PC-9 (cell line): ENCODE measurements around the gene TRIM6.

Experiments used
- CTCF ChIP-seq: fragments of 200-600 bp; sonication (generic); conservative IDR thresholded peaks from 2 replicates; pipeline ENCODE4 v1.6.1; 2017; ENCODE audit warnings: mixed run types, antibody characterized with exemption, mild to moderate bottlenecking, moderate library complexity
- EZH2 ChIP-seq: fragments of 200-600 bp; sonication (generic); IDR thresholded peaks from 2 replicates; pipeline ENCODE4 v1.8.0; 2017; ENCODE audit warnings: antibody characterized with exemption, low read depth

- TF ChIP-seq CTCF (no peak), EZH2 (no peak)
These were observed 35.7 kb downstream of the TRIM6 start for GRCh38 chr11:5631969-5632635.
